B cell (primary cell): Measurements from ENCODE around the gene GNL3. TPM values are rescaled to one million over a fixed set of nuclear protein-coding genes. Genes with fewer than 3 reads are reported as not detected.

ENCODE experiments used
- ATAC-seq: fragments of 200-7000 bp; cut with Tn5 transposase; one replicate; pipeline ENCODE4 v1.10.0; 2021; ENCODE audit warnings: low read depth, mild to moderate bottlenecking, moderate number of reproducible peaks, moderate library complexity
- CTCF ChIA-PET: fragments of 350-600 bp; sonication (Branson Sonifier 250); formaldehyde crosslinking; loops from one replicate; lab custom pipeline; 2021; ENCODE audit warnings: antibody characterized with exemption, inconsistent platforms; lab: Charles Lee
- POLR2A ChIA-PET: fragments of 350-600 bp; sonication (Branson Sonifier 250); formaldehyde crosslinking; loops from one replicate; lab custom pipeline; 2021; ENCODE audit warnings: antibody characterized with exemption; lab: Charles Lee
- DNase-seq: peaks from one replicate; pipeline ENCODE4 v3.0.0; 2013
- H2AFZ ChIP-seq: 2 replicates; pipeline ENCODE4 v1.6.1; 2012; ENCODE audit warnings: mild to moderate bottlenecking, low read depth, low read length; ENCODE audit not compliant: insufficient read depth, poor library complexity, severe bottlenecking
- H3K27ac ChIP-seq, 2 donors: 1 replicate in 1 of 2; 2 replicates in 1 of 2; pipeline ENCODE4 v1.5.1; 2012 to 2013; ENCODE audit warnings: low read length in 2 of 2, mild to moderate bottlenecking in 2 of 2, moderate library complexity in 1 of 2
- H3K27me3 ChIP-seq, 4 experiments: fragments of 200-600 bp in 1 of 4; sonication (generic) in 1 of 4; replicated peaks in 1 of 4; 1 replicate in 2 of 4; 2 replicates in 2 of 4; pipeline versions ENCODE4 v1.6.1 to v1.7.0; 2013 to 2016; ENCODE audit warnings: low read length in 3 of 4, mild to moderate bottlenecking in 2 of 4, mixed read lengths in 1 of 4, moderate library complexity in 1 of 4; ENCODE audit not compliant: insufficient read depth in 4 of 4, control insufficient read depth in 3 of 4; ENCODE audit errors: control extremely low read depth in 1 of 4
- H3K36me3 ChIP-seq, 2 experiments: replicated peaks in 1 of 2; 1 replicate in 1 of 2; 2 replicates in 1 of 2; pipeline versions ENCODE4 v1.6.1 to v1.7.1; 2013; ENCODE audit warnings: low read length in 1 of 2; ENCODE audit not compliant: insufficient read depth in 2 of 2, control insufficient read depth in 1 of 2; ENCODE audit errors: control extremely low read depth in 1 of 2, extremely low read depth in 1 of 2
- H3K4me1 ChIP-seq, 2 donors: fragments of 200-600 bp in 1 of 2; sonication (generic) in 1 of 2; 1 replicate in 1 of 2; 2 replicates in 1 of 2; pipeline versions ENCODE4 v1.5.1 to v1.6.1; 2013 to 2017; ENCODE audit warnings: low read length in 2 of 2; ENCODE audit not compliant: control insufficient read depth in 2 of 2, insufficient read depth in 2 of 2
- H3K4me2 ChIP-seq: replicated peaks from 2 replicates; pipeline ENCODE3; 2012; ENCODE audit warnings: mild to moderate bottlenecking, low read depth, low read length; ENCODE audit not compliant: poor library complexity, severe bottlenecking
- H3K4me3 ChIP-seq, 5 experiments: fragments of 200-600 bp in 1 of 5; sonication (generic) in 1 of 5; 1 replicate in 3 of 5; 2 replicates in 2 of 5; pipeline versions ENCODE4 v1.5.1 to v1.7.0; 2011 to 2016; ENCODE audit warnings: low read length in 4 of 5, mild to moderate bottlenecking in 4 of 5, low read depth in 2 of 5, control low read depth in 1 of 5, moderate library complexity in 1 of 5; ENCODE audit not compliant: insufficient read depth in 1 of 5; ENCODE audit errors: control extremely low read depth in 1 of 5, extremely low read depth in 1 of 5
- H3K79me2 ChIP-seq: fragments of 200-600 bp; sonication (generic); one replicate; pipeline ENCODE4 v1.6.0; 2016; ENCODE audit warnings: low read length; ENCODE audit not compliant: control insufficient read depth, insufficient read depth
- H3K9ac ChIP-seq: fragments of 200-600 bp; sonication (generic); 2 replicates; pipeline ENCODE4 v1.6.1; 2017; ENCODE audit warnings: mild to moderate bottlenecking, low read length, moderate library complexity
- H3K9me3 ChIP-seq, 3 donors: one replicate each; pipeline versions ENCODE4 v1.6.1 to v1.7.1; 2013; ENCODE audit warnings: low read length in 2 of 3; ENCODE audit not compliant: control insufficient read depth in 2 of 3, insufficient read depth in 1 of 3; ENCODE audit errors: control extremely low read depth in 1 of 3
- H4K20me1 ChIP-seq: 2 replicates; pipeline ENCODE4 v1.6.0; 2012; ENCODE audit warnings: mild to moderate bottlenecking, low read length; ENCODE audit not compliant: insufficient read depth, control insufficient read depth, poor library complexity, severe bottlenecking
- H3K27ac Mint-ChIP-seq: one replicate; pipeline ENCODE4 v1.8.0; 2021; ENCODE audit warnings: mixed read lengths
- H3K27me3 Mint-ChIP-seq: one replicate; pipeline ENCODE4 v1.8.0; 2021; ENCODE audit warnings: mixed read lengths
- H3K4me1 Mint-ChIP-seq: one replicate; pipeline ENCODE4 v1.8.0; 2021; ENCODE audit warnings: mixed read lengths
- H3K4me3 Mint-ChIP-seq: one replicate; pipeline ENCODE4 v1.8.0; 2021; ENCODE audit warnings: mixed read lengths
- H3K9me3 Mint-ChIP-seq: one replicate; pipeline ENCODE4 v1.8.0; 2022; ENCODE audit warnings: mixed read lengths; ENCODE audit not compliant: insufficient read depth
- EZH2 ChIP-seq: IDR thresholded peaks from 2 replicates; pipeline ENCODE4 v1.6.1; 2012; ENCODE audit warnings: borderline replicate concordance, low read depth, mild to moderate bottlenecking, moderate library complexity, low read length; ENCODE audit not compliant: insufficient read depth, poor library complexity, severe bottlenecking
- WGBS: methylation state at CpG from one replicate; pipeline ENCODE4 v1.1.5; 2013; ENCODE audit warnings: missing lambda C conversion rate; ENCODE audit not compliant: insufficient coverage; 5-methylcytosine and 5-hydroxymethylcytosine counted together
- intact Hi-C: fragments of 100-400 bp; cut with micrococcal nuclease; formaldehyde crosslinking; loops from one replicate; pipeline ENCODE4 v1.10.0; 2022
- polyA plus RNA-seq: library from polyadenylated mRNA; depleted of rRNA; stranded (reverse); fragments of >200 nt; gene quantifications from 2 replicates; pipeline ENCODE4 v1.2.3, GENCODE V29; 2012
- total RNA-seq, 2 donors: library from RNA; stranded (reverse); fragments of 120-200 nt in 1 of 2; gene quantifications; 1 replicate in 1 of 2; 2 replicates in 1 of 2; pipeline versions ENCODE4 v1.2.3 to v1.2.4, GENCODE V29; 2013 to 2022
- TF ChIP-seq, protein P1 (sequence below): fragments of 200-600 bp; IDR thresholded peaks from one replicate; pipeline ENCODE4 v1.8.0; 2022; ENCODE audit warnings: antibody characterized with exemption, mild to moderate bottlenecking

GNL3 gene
- total and polyA plus RNA-seq, 2 donors (not counting 1 experiment from before 2014, with no cell fraction given) = 32.6 to 68.5 TPM

DNA sequence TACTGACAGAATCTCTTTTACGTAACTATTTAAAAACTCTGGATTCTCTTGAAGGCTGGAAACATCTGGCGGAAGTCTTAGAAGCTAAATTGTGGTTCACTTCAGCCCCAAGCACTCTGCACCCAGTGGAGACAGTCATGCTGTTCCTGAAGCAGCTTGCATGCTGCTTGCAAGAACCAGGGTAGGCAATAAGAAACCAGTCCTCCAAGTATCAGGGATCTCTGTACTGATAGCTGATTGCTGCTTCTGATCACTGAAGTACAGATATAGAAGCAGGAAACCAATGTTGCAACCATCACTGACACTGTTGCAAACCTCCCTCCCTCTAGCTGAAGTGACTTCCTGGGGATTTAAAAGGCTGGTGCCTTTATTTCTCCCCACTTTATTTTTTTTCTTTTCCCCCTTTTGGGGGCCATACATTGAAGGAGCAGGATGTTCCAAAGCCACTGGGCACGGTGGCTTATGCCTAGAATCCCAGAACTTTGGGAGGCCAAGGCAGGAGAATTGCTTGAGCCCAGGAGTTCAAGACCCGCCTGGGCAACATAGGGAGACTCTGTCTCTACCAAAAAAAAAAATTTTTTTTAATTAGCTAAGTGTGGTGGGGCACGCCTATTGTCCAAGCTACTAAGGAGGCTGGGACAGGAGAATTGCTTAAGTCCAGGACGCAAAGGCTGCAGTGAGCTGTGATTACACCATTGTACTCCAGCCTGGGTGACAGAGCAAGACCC is 35.3 kb downstream of the GNL3 start:
- Histone ChIP-seq H3K27ac (peak overlapping the region in 1 of 2 donors; percentile 30), H3K27me3 (no peaks in the 10 kb centered on the region), H3K9ac (peak overlapping the region; percentile 2), H3K4me3 (no peak overlapping the region), H3K79me2 (no peaks in the 10 kb centered on the region), H3K36me3 (no peaks in the 10 kb centered on the region), H3K4me2 (peak overlapping the region; percentile 26), H2AFZ (no peak overlapping the region), H4K20me1 (no peaks in the 10 kb centered on the region), H3K9me3 (peaks cover 0 to 8% (median 2%) of the 10 kb centered on the region in 3 donors), H3K4me1 (peaks cover 6 to 11% of the 10 kb centered on the region in 2 donors)
- ChIA-PET CTCF (interaction anchor here (0.7 kb wide), 1 partner anchor 11 kb away, joined by 3 read pairs; no protein-coding TSS in a partner anchor), POLR2A (no interaction called here)
- H3K9me3 Mint-ChIP-seq = no peaks in the 10 kb centered on the region
- no peaks in the 10 kb centered on the region for H3K27me3 Mint-ChIP-seq
- H3K27ac Mint-ChIP-seq = no peak overlapping the region
- 17% methylated on average over 3 of the region's 6 CpGs for WGBS
- DNase-seq (peak; percentile 30), ATAC-seq (no peak)
- TF ChIP-seq, protein P1, sequence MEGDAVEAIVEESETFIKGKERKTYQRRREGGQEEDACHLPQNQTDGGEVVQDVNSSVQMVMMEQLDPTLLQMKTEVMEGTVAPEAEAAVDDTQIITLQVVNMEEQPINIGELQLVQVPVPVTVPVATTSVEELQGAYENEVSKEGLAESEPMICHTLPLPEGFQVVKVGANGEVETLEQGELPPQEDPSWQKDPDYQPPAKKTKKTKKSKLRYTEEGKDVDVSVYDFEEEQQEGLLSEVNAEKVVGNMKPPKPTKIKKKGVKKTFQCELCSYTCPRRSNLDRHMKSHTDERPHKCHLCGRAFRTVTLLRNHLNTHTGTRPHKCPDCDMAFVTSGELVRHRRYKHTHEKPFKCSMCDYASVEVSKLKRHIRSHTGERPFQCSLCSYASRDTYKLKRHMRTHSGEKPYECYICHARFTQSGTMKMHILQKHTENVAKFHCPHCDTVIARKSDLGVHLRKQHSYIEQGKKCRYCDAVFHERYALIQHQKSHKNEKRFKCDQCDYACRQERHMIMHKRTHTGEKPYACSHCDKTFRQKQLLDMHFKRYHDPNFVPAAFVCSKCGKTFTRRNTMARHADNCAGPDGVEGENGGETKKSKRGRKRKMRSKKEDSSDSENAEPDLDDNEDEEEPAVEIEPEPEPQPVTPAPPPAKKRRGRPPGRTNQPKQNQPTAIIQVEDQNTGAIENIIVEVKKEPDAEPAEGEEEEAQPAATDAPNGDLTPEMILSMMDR = no peak
- no peak for TF ChIP-seq EZH2
- H3K4me3 Mint-ChIP-seq = no peak overlapping the region
- intact Hi-C loops = no loop called here
- H3K4me1 Mint-ChIP-seq = peaks cover 12% of the 10 kb centered on the region

DNA sequence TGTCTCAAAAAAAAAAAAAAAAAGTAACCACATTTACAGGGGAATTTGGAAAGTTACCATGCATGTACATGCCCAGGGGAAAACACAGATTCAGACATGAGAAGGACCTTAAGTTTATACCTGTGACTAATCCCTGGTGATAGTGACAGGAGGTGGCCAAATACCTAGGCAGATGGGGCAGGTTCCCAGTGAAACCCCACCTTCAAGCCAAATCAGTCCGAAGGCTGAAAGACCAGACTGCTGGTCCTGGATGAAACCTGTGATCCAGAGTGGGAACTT is 35.8 kb downstream of the GNL3 start:
- H3K4me2 ChIP-seq = no peak overlapping the region

More for the DNA sequence above, 35.8 kb downstream of the GNL3 start:
- no peaks in the 10 kb centered on the region for H3K36me3 ChIP-seq
- no peaks in the 10 kb centered on the region for H4K20me1 ChIP-seq
- ChIA-PET CTCF (interaction anchor here (0.7 kb wide), 1 partner anchor 12 kb away, joined by 3 read pairs; no protein-coding TSS in a partner anchor), POLR2A (no interaction called here)
- H3K27me3 Mint-ChIP-seq = no peaks in the 10 kb centered on the region
- no peaks in the 10 kb centered on the region for H3K79me2 ChIP-seq
- no peak overlapping the region for H3K27ac ChIP-seq
- TF ChIP-seq, protein P1 = no peak
- no peak for TF ChIP-seq EZH2
- no peak overlapping the region for H3K4me3 Mint-ChIP-seq
- H2AFZ ChIP-seq = no peak overlapping the region
- 100% methylated on average over 1 of the region's 1 CpG for WGBS
- peaks cover 0 to 8% (median 2%) of the 10 kb centered on the region in 3 donors for H3K9me3 ChIP-seq
- H3K9me3 Mint-ChIP-seq = no peaks in the 10 kb centered on the region
- H3K4me3 ChIP-seq = no peak overlapping the region
- no peaks in the 10 kb centered on the region for H3K27me3 ChIP-seq
- no peak overlapping the region for H3K27ac Mint-ChIP-seq
- peaks cover 12% of the 10 kb centered on the region for H3K4me1 Mint-ChIP-seq
- DNase-seq (no peak), ATAC-seq (no peak)
- H3K9ac ChIP-seq = no peak overlapping the region
- H3K4me1 ChIP-seq = peaks cover 6 to 11% of the 10 kb centered on the region in 2 donors
- intact Hi-C loops = no loop called here
